GM12801 (cell line): ENCODE measurements around the gene FOXO6.

ENCODE experiments used
- CTCF ChIP-seq: IDR thresholded peaks from one replicate; pipeline ENCODE4 v1.5.1; 2011; ENCODE audit warnings: control low read depth; ENCODE audit not compliant: insufficient read length; ENCODE audit errors: extremely low read depth

The FOXO6 gene

GRCh38 chr1:41358131-41359021 is 2.9 kb upstream of the FOXO6 start:
- TF ChIP-seq CTCF: no peak

GRCh38 chr1:41359211-41360073 is 1.8 kb upstream of the FOXO6 start:
- no peak for TF ChIP-seq CTCF

- TF ChIP-seq CTCF: no peak
These were observed 1.0 kb upstream of the FOXO6 start for GRCh38 chr1:41360074-41360785.

- TF ChIP-seq CTCF: no peak
These were observed 492 bp downstream of the FOXO6 start for GRCh38 chr1:41361495-41362356.

GRCh38 chr1:41362357-41362721 is 1.1 kb downstream of the FOXO6 start:
- TF ChIP-seq CTCF: no peak

- TF ChIP-seq CTCF: no peak
These were observed 1.7 kb downstream of the FOXO6 start for GRCh38 chr1:41362749-41363590.
